ENCODE data around the gene DDB1. TPM values are rescaled to one million over a fixed set of nuclear protein-coding genes. Genes with fewer than 3 reads are reported as not detected.

Gene DDB1
- total RNA-seq, 1 experiment from 2014 or later: 284 TPM

GRCh38 chr11:61359516-61359915 is 26.6 kb upstream of the DDB1 start:
- Histone ChIP-seq H3K4me3 (ENCODE audit: low read depth, low read length) (no peak overlapping the region), H3K36me3 (ENCODE audit: control insufficient read depth, insufficient read depth, low read length) (no peaks in the 10 kb centered on the region), H3K4me1 (0 out of 2 replicates have a peak, but pooled peaks cover 3% of the 10 kb centered on the region), H3K27me3 (replicated peaks; ENCODE audit: control insufficient read depth, insufficient read depth, low read length) (no peaks in the 10 kb centered on the region), H3K9me3 (no peaks in the 10 kb centered on the region)
- H3K27ac Mint-ChIP-seq (ENCODE audit: unreplicated experiment): no peak overlapping the region
- ChIA-PET POLR2A (no interaction called here), CTCF (interaction anchor here (0.8 to 1.0 kb wide), 2 partner anchors 23 to 26 kb away, joined by 3 read pairs; no protein-coding TSS in a partner anchor)
- peak overlapping the region; percentile 48 for H3K4me3 Mint-ChIP-seq (ENCODE audit: unreplicated experiment)
- no peaks in the 10 kb centered on the region for H3K27me3 Mint-ChIP-seq (ENCODE audit: insufficient read depth, unreplicated experiment)
- intact Hi-C loops (cut with micrococcal nuclease; ENCODE audit: unreplicated experiment): no loop called here
- H3K4me1 Mint-ChIP-seq (ENCODE audit: low read depth, unreplicated experiment): no peaks in the 10 kb centered on the region
- TF ChIP-seq, protein P1, sequence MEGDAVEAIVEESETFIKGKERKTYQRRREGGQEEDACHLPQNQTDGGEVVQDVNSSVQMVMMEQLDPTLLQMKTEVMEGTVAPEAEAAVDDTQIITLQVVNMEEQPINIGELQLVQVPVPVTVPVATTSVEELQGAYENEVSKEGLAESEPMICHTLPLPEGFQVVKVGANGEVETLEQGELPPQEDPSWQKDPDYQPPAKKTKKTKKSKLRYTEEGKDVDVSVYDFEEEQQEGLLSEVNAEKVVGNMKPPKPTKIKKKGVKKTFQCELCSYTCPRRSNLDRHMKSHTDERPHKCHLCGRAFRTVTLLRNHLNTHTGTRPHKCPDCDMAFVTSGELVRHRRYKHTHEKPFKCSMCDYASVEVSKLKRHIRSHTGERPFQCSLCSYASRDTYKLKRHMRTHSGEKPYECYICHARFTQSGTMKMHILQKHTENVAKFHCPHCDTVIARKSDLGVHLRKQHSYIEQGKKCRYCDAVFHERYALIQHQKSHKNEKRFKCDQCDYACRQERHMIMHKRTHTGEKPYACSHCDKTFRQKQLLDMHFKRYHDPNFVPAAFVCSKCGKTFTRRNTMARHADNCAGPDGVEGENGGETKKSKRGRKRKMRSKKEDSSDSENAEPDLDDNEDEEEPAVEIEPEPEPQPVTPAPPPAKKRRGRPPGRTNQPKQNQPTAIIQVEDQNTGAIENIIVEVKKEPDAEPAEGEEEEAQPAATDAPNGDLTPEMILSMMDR (IDR thresholded peaks at IDR 0.05; ENCODE audit: insufficient read depth in 1 of 2, low read depth in 1 of 2, low read length in 1 of 2, severe bottlenecking in 1 of 2, unreplicated experiment in 1 of 2): no peak
- BruUV-seq (replicated peaks): no TSS peak
- H3K9me3 Mint-ChIP-seq (ENCODE audit: unreplicated experiment): no peaks in the 10 kb centered on the region
- no peak for DNase-seq
- H3K36me3 Mint-ChIP-seq (ENCODE audit: insufficient read depth, unreplicated experiment): peaks cover 27% of the 10 kb centered on the region

DNA sequence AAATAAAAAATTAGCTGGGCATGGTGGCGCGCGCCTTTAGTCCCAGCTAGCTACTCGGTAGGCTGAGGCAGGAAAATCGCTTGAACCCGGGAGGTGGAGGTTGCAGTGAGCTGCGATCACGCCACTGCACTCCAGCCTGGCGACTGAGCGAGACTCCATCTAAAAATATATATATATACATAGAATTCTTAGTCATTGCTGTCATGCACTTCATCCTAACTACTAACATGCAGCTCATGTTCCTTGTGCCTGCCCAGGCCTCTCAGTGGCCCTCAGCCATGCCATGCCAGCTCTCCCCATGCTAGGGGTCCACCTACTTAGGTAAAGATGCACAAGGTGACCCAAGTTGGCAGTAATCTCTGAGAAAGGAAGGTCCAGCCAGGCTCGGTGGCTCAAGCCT is 25.7 kb upstream of the DDB1 start:
- Mint-ChIP-seq H3K4me1 (ENCODE audit: low read depth, unreplicated experiment) (no peaks in the 10 kb centered on the region), H3K36me3 (ENCODE audit: insufficient read depth, unreplicated experiment) (peaks cover 21% of the 10 kb centered on the region), H3K27ac (ENCODE audit: unreplicated experiment) (no peak overlapping the region), H3K9me3 (ENCODE audit: unreplicated experiment) (no peaks in the 10 kb centered on the region), H3K27me3 (ENCODE audit: insufficient read depth, unreplicated experiment) (no peaks in the 10 kb centered on the region), H3K4me3 (ENCODE audit: unreplicated experiment) (no peak overlapping the region)
- Histone ChIP-seq H3K4me3 (ENCODE audit: low read depth, low read length) (no peak overlapping the region), H3K9me3 (no peaks in the 10 kb centered on the region), H3K27me3 (replicated peaks; ENCODE audit: control insufficient read depth, insufficient read depth, low read length) (no peaks in the 10 kb centered on the region), H3K36me3 (ENCODE audit: control insufficient read depth, insufficient read depth, low read length) (no peaks in the 10 kb centered on the region), H3K4me1 (0 out of 2 replicates have a peak, but pooled peaks cover 3% of the 10 kb centered on the region)
- no peak for DNase-seq
- CTCF ChIA-PET: interaction anchor here (1.0 kb wide), 1 partner anchor 27 kb away, joined by 3 read pairs; no protein-coding TSS in a partner anchor
- POLR2A ChIA-PET: no interaction called here
- TF ChIP-seq, protein P1 (IDR thresholded peaks at IDR 0.05; ENCODE audit: insufficient read depth in 1 of 2, low read depth in 1 of 2, low read length in 1 of 2, severe bottlenecking in 1 of 2, unreplicated experiment in 1 of 2): no peak
- intact Hi-C loops (cut with micrococcal nuclease; ENCODE audit: unreplicated experiment): no loop called here
- no TSS peak for BruUV-seq (replicated peaks)

- H3K4me1 ChIP-seq: 0 out of 2 replicates have a peak, but pooled peaks cover 3% of the 10 kb centered on the region
- TF ChIP-seq, protein P1 (IDR thresholded peaks at IDR 0.05; ENCODE audit: insufficient read depth in 1 of 2, low read depth in 1 of 2, low read length in 1 of 2, severe bottlenecking in 1 of 2, unreplicated experiment in 1 of 2): no peak
- Mint-ChIP-seq H3K9me3 (ENCODE audit: unreplicated experiment) (no peaks in the 10 kb centered on the region), H3K4me3 (ENCODE audit: unreplicated experiment) (no peak overlapping the region), H3K27ac (ENCODE audit: unreplicated experiment) (no peak overlapping the region), H3K4me1 (ENCODE audit: low read depth, unreplicated experiment) (no peaks in the 10 kb centered on the region), H3K27me3 (ENCODE audit: insufficient read depth, unreplicated experiment) (no peaks in the 10 kb centered on the region), H3K36me3 (ENCODE audit: insufficient read depth, unreplicated experiment) (peaks cover 18% of the 10 kb centered on the region)
- H3K9me3 ChIP-seq: no peaks in the 10 kb centered on the region
- H3K27me3 ChIP-seq (replicated peaks; ENCODE audit: control insufficient read depth, insufficient read depth, low read length): no peaks in the 10 kb centered on the region
- intact Hi-C loops (cut with micrococcal nuclease; ENCODE audit: unreplicated experiment): no loop called here
- POLR2A ChIA-PET: no interaction called here
- H3K4me3 ChIP-seq (ENCODE audit: low read depth, low read length): no peak overlapping the region
- no peaks in the 10 kb centered on the region for H3K36me3 ChIP-seq (ENCODE audit: control insufficient read depth, insufficient read depth, low read length)
- BruUV-seq (replicated peaks): no TSS peak
- CTCF ChIA-PET: no interaction called here
- no peak for DNase-seq
Measured at GRCh38 chr11:61357894-61358239, 25.0 kb upstream of the DDB1 start.

Measured in Caco-2 (cell line).